NCI-H774 (cell line): ENCODE results near the gene SNCAIP.

Experiments used
- DNase-seq: peaks from one replicate; lab custom pipeline; 2025; lab: John Stamatoyannopoulos, UW

Gene SNCAIP

DNA sequence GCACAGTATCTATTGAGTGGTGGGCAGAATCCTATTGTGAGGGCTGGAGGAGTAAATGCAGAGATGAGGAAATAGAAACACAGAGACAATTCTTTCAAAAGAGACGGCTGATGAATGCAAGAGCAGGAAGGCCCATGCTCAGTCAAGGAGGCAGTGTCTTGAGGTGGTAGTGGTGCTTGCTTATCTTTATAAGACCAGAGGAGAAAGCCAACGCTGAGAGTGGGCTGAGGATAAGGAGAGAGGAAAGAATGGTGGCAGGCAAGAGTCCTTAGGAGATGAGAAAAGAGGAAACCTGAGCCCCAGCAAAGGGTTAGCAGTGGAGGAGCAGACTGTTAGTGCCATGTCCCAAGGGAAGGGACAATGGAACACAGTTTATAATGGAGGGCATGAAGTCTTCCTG is 86.0 kb downstream of the SNCAIP start:
- DNase-seq, result no peak

- no peak for DNase-seq
Measured at GRCh38 chr5:122400341-122400740, 88.3 kb downstream of the SNCAIP start.

GRCh38 chr5:122400938-122401337 is 88.9 kb downstream of the SNCAIP start:
- no peak for DNase-seq

- no peak for DNase-seq
Measured at GRCh38 chr5:122401976-122402725, 90.1 kb downstream of the SNCAIP start.

- DNase-seq, result no peak
Measured at GRCh38 chr5:122402955-122403685, 91.1 kb downstream of the SNCAIP start.

DNA sequence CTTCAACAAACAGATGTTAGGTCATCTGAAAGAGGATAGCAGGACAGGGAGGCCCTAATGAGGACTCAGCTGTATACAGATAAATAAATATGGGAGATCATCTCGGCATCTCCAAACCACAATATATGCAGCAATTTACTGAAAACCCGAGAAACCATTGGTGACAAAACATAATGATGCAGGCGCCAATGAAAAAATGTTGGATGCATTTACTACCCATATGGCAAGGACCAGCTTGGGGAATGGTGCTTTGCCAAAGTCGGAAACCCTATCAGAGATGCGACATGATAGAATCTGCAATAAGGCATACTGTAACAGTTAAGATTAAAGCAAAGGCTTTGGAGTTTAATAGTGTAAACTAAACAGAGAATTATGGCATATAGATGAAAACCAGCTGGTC is 92.0 kb downstream of the SNCAIP start:
- DNase-seq, result no peak

DNA sequence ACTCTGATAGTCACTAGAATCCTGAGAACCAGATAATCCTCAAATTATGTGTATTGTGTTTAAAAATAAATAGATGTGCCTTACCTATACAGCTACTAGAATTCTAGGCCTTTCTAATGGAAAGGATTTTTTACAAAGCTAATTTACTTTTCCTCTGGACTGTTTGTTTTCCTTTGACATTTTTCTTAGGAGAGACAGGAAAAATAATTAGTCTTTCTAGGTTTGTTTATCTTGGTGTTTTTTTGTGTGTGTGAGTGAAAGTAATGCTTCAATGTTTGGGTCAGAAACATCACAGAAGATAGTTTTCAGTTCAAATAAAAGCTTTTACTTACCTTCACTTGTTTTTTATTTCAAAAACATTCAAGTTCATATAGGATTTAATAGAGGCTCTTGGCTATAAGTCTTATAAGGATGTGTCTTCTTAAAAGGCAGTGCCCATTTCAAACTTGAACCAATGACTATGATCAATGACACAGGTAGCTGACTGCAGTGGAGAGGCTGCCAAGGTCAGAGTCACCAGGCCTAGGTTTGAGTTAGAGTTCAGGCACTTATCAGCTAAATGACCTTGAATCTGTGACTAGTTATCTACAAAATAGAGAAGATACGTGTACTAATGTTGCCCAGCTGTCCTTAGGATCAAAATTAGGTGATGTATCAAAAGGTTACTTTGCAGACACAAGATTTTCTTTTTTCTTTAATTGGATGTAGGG is 92.8 kb downstream of the SNCAIP start:
- no peak for DNase-seq

GRCh38 chr5:122405751-122406150 is 93.7 kb downstream of the SNCAIP start:
- DNase-seq, result no peak

GRCh38 chr5:122406181-122406580 is 94.1 kb downstream of the SNCAIP start:
- DNase-seq, result no peak

- DNase-seq, result no peak
Measured at GRCh38 chr5:122408592-122409224, 96.7 kb downstream of the SNCAIP start.

- no peak for DNase-seq
Measured at GRCh38 chr5:122412966-122413365, 100.9 kb downstream of the SNCAIP start.

DNA sequence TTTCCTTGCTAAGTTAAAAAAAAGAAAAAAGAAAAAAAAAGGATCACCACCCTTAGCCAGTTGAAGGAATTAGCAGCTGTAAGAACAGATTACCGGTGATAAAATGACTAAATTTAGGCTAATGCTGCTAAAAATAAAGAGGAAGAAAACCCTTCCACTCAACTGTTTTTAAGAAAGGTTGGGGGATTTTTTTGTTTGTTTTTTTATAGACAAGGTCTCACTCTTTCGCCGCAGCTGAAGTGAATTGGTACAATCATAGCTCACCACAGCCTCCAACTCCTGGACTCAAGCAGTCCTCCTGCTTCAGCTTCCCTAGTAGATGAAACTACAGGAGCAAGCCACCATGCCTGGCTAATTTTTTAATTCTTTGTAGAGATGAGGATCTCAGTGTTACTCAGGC is 101.7 kb downstream of the SNCAIP start:
- no peak for DNase-seq

DNA sequence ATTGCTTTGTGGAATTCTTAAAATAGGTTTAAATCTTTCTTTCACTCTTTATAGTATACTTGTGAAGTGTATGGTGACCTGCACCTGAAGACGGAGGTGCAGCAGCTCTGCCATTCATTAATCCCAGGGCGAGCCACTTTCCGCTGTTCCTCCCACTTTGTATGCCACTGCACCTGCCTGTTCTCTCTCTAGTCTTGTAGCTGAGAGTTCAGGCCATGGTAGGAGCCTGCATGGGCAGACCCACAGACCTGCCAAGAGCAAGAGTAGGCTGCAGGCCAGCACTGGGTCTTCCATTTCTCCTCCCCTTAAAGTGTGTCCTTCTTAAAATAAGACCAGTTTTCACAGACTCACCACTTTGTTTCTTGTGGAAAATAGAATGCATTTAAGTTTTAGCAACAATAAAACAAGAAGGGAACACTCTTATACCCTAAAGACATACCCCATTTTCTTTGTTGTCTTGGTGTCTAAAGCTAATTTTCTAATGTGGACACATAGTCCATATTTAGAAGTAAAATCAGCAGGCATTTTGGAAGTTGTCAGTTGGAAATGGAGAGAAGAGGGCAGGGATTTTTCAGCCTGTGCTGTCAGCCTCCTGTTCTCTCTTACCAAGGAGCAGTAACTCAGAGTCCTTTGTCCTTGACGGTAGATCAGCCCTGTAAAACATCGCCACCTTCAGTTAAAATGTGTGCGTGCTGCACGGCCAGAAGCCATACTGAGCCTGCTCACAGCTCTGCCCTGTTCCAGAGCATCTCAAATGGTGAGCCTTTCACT is 103.2 kb downstream of the SNCAIP start:
- peak; percentile 60 for DNase-seq

DNA sequence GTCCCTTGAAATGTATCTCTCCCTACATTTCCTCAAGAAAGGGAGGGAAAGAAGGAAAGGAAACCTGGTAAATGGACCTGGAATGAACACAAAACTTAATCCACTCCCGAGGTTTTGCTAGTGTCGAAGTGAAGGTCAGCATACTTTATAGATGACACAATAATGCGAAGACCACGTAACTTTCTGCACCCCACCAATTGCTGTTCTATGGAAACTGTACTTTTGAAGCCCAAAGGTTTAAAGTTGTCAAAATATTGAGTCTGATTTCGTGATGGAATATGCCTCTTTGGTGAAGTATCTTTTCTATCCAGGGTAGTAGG is 103.7 kb downstream of the SNCAIP start:
- DNase-seq, result no peak

- DNase-seq, result no peak
Measured at GRCh38 chr5:122419142-122419894, 107.3 kb downstream of the SNCAIP start.

GRCh38 chr5:122420091-122420490 is 108.1 kb downstream of the SNCAIP start:
- DNase-seq, result no peak

DNA sequence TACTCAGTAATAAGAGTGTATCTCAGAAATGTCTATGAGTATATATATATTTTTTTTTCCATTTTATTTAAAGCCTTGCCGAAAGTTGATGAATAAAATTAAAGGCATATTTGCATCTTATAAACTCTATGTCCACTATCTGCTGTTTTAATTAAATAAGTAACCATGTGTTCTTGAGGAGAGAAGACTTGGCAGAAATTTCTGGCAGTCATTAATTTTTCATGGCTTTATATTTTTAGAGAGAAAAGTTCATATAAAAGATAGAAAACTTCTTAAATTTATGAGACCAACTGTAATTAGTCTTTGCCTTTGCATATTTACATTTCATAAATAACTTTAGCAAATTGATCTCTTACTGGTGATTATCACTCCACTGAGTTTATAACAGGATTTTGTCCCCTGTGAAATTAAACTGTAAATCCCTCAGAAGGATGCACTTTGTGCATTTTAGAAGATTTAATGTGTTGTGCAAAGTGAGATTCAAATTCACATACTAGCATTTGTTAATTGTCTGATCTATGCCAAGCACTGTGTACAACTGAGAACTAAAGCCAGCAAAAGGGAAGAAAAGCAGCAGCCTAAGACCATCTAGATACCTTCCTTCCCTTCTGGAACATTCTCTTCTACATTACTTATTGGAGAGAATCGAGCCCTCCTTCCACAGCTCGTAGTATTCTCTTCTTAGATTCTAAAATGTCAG is 108.7 kb downstream of the SNCAIP start:
- DNase-seq, result no peak

DNA sequence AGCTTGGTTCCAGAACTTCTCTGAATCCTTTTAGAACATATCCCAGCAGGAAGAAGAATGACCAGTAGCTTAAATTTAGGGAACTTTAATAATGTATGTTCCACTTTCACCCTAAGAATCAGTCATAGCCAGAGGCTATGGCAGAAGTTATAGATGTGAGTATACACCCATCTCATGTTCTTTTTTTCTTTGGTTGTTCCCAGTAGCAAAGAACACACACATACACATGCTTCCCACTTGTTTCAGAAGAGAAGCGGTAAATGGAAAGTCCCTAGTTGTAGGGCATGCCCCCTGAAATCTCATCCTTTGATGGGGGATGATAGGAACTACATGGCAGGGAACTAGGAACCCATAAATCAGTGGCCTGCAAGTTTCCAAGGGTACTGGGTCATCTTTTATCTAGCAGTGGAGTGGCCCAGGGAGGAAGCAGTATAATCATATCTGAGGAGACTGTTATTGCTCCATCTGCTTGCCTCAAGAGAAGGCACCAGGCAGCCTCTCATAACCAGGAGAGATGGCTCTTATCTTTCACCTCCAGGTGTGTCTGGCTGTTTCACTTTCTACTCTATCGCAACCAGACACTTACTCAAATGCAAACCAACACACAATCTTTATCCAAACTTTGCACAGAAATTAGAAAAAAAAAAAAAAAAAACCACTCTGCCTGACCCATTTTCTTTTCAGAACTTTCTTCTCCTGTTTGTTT is 109.5 kb downstream of the SNCAIP start:
- no peak for DNase-seq

DNA sequence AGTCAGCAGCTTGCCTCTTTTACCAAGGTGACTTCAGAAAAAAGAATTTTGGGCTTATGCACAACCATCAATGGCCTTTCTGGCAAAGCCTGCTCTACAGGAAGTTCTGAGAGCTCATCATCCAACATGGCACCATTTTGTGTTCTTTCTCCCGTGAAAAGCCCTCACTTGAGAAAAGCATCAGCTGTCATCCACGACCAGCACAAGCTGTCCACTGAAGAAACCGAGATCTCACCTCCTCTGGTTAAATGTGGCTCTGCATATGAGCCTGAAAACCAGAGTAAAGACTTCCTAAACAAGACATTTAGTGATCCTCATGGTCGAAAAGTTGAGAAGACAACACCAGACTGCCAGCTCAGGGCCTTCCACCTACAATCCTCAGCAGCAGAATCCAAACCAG is 111.2 kb downstream of the SNCAIP start:
- no peak for DNase-seq

GRCh38 chr5:122424132-122424531 is 112.1 kb downstream of the SNCAIP start:
- no peak for DNase-seq
